GM12892 (cell line): Measurements from ENCODE around the gene ARSB.

ENCODE experiments used
- POLR2A ChIP-seq: IDR thresholded peaks from 2 replicates; pipeline ENCODE4 v1.6.1; 2011; ENCODE audit warnings: low read depth, low read length, control low read depth
- POLR2AphosphoS5 ChIP-seq: IDR thresholded peaks from 2 replicates; pipeline ENCODE4 v1.6.1; 2011; ENCODE audit warnings: low read depth, low read length, control low read depth

- TF ChIP-seq POLR2AphosphoS5 (no peak), POLR2A (no peak)
These were observed 7.0 kb upstream of the ARSB start for GRCh38 chr5:78992146-78992545.
